HG03064 (cell line): ENCODE data around the gene VEZT.
"Not testable (repeated sequence)": the region's sequence is repeated elsewhere in the genome, so short reads cannot be mapped to it uniquely, and the experiment has no call there.

ENCODE experiments used
- ATAC-seq: cut with Tn5 transposase; IDR thresholded peaks from one replicate; pipeline ENCODE4 v1.9.1; 2021; ENCODE audit warnings: low read depth; ENCODE audit not compliant: unreplicated experiment

The VEZT gene, protein sequence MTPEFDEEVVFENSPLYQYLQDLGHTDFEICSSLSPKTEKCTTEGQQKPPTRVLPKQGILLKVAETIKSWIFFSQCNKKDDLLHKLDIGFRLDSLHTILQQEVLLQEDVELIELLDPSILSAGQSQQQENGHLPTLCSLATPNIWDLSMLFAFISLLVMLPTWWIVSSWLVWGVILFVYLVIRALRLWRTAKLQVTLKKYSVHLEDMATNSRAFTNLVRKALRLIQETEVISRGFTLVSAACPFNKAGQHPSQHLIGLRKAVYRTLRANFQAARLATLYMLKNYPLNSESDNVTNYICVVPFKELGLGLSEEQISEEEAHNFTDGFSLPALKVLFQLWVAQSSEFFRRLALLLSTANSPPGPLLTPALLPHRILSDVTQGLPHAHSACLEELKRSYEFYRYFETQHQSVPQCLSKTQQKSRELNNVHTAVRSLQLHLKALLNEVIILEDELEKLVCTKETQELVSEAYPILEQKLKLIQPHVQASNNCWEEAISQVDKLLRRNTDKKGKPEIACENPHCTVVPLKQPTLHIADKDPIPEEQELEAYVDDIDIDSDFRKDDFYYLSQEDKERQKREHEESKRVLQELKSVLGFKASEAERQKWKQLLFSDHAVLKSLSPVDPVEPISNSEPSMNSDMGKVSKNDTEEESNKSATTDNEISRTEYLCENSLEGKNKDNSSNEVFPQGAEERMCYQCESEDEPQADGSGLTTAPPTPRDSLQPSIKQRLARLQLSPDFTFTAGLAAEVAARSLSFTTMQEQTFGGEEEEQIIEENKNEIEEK

DNA sequence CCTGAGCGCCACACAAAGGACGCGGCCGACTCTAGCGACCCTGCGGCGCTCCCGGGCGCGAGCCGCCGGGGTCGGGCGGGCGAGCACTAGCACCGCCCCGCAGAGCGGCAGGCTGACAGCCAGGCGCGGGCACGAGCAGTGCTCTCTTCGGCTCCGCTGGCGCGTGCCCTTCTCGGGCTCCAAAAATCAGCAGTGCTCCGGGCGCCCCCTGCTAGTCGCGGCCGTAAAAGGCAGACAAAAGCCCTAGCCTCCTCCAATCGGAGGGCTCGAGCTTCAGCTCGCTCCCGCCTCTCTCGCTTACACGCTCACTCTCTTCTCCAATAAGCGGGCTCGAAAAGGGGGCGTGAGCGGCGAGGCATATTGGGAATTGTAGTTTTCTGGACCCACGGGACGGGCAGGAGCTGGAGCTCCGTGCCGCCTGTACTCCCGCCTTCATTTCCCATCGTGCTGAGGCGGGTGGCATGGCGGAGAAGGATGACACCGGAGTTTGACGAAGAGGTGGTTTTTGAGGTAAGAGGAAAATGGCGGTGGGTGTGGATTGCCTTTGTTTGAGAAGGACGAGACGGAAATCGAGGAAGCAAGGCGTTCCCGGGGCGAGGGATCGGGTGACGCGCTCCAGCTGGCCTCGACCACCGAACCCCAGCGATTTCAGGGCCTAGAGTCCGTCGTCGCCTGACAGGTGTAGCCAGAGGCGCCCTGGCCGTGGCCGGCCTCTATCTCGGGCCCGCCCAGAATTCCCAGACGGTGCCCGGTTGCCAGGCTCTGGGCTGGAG, at the start of gene VEZT, which contains the start of gene FGD6:
TSS of gene VEZT (plus strand) at position 431 of the 773 bp plus-strand sequence. CDS start at position 475, 44 bp downstream.
TSS of gene FGD6 (minus strand) at position 91 of the 773 bp plus-strand sequence. CDS start 227 bp downstream, outside the sequence.
- ATAC-seq: peak; percentile 88

GRCh38 chr12:95168746-95169145, 48.9 kb upstream of the VEZT start:
- ATAC-seq: no peak

GRCh38 chr12:95169368-95169767, 48.2 kb upstream of the VEZT start:
- no peak for ATAC-seq

DNA sequence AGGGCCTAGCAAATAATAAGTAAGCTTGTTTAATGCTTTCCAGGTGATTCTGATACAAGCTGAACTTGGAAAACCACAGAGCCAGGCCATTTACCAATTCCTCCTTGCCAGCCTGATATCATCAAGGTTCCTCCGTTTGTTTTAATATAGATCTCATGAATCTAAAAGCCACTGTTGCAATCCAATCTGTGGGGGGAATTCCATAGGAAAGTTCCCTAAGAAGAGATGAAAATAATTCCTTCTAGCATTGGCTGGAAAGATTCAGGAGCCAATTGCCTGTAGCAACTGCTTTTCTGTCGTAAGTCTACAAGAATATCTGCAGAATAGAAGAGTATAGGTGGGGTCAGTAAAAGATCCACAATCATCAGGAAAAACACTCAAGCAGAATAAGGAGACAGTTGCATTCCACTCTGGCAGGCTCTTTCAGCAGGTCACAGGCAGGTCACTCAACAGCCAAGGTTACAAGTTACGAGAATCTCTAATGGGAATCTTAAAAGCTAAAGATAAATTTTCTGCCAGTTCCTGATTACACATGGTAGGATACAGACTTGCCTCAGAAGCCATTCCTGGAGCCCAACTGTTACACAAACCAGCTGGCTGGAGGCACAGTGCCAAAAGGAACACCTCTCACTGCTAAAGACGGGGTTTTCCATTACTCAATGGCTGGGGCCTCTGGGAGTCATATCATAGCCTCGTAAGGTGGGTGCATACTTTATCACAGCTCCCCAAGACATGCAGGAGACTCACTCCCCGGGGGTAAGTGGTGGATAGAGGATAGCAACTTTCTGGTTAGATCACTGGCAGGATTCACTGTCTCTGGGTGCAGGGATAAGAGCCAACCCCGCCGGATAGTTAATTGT, 44.0 kb upstream of the VEZT start:
- ATAC-seq: no peak

GRCh38 chr12:95177201-95177768, 40.3 kb upstream of the VEZT start:
- no peak for ATAC-seq

DNA sequence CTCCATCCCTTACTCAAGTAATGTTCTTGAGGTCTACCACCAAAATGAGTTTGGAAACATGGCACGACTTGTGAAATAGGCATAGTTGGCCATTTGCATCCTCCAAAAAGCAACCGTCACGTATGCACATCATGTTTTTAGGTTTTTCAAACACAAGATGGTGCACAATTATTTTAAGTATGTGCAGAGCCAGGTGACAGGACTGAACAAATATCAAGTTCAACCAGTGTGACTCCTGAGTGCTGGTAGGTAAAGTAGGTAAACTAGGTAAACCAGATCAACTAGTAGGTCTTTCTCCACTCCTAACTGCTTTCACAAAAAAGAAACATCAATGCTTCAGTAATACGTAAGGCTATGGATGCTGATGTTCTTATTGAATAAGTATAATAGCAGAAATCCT, 39.5 kb upstream of the VEZT start:
- no peak for ATAC-seq

GRCh38 chr12:95179011-95179410, 38.6 kb upstream of the VEZT start:
- ATAC-seq: no peak

DNA sequence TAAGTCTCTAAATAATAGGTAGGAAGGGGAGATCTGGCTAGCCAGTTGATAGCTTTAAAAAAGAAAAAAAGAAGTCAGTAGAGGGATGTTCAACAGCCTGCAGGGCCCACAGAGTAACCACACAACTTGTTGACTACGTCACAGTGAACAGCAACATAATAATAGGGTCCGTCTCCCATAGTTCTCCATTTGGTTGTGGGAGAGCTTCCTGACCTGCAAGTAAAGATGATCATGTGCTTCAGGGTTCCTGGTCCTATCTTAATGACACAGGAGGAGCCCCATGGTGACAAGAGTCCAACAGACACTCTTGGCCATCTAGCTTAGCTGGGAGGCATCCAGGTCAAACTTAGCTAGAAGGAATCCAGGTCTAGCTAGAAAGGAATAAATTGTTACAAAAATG, 36.5 kb upstream of the VEZT start:
- ATAC-seq: no peak

- ATAC-seq: no peak
These were observed 34.7 kb upstream of the VEZT start for GRCh38 chr12:95182868-95183415.

DNA sequence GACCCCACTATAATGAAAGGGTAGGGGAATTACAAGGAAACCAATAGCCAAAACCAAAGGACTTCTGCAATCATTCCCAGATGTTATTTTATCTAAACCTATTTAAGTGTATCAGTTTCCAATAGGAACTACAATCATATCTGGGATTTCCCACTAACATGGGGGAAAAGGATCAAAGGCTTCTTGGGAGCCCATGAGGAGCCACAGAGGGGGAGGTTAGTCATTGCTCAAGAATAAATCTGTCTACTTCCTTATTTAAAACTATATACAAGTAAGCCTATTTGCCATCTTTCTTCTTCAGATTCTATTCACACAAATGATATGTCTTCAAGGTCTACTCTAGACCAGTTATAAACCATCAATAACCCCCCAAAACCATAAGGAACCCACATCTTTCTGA, 33.5 kb upstream of the VEZT start:
- ATAC-seq: no peak

DNA sequence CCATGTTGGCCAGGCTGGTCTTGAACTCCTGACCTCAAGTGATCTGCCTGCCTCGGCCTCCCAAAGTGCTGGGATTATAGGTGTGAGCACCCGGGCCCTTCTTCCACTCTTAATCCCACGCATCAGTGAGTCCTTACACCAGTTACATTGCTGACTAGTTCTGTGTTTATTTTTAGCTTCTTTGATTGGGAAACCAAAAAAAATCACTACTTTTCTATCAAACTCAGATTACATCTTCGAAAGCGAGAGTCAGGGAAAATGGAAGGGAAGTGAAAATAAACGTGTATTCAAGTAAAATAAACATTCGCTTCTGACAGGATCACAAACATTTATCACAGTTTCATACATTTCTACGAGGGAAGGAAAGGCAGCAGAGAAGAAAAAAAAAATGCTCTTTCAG, 32.5 kb upstream of the VEZT start:
- no peak for ATAC-seq

- ATAC-seq: no peak
These were observed 31.8 kb upstream of the VEZT start for GRCh38 chr12:95185854-95186253.

DNA sequence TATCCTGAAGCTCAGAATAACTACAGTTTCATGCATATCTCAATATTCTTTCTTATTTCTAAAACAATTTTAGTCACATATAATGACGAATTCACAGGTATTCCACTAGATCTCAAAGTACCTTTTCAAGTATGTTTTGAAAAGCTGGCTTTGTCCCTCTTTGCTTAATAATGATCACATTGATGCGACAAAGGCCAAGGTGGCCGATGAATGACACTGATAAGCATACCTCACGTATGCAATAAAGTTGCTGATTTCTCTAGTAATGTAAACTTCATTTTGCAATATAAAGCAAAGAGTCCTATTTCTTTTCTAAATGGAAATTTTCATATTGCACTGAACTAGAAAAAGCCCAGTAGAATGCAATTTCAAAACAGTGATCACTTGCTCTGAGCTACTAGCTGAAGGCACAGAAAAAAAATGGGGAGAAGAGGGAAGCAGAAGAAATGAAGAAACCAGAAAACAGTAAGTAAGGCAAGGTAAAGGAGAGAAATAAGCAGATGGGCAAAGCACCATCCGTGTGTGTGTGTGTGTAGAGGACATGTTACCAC, 29.7 kb upstream of the VEZT start:
- no peak for ATAC-seq

DNA sequence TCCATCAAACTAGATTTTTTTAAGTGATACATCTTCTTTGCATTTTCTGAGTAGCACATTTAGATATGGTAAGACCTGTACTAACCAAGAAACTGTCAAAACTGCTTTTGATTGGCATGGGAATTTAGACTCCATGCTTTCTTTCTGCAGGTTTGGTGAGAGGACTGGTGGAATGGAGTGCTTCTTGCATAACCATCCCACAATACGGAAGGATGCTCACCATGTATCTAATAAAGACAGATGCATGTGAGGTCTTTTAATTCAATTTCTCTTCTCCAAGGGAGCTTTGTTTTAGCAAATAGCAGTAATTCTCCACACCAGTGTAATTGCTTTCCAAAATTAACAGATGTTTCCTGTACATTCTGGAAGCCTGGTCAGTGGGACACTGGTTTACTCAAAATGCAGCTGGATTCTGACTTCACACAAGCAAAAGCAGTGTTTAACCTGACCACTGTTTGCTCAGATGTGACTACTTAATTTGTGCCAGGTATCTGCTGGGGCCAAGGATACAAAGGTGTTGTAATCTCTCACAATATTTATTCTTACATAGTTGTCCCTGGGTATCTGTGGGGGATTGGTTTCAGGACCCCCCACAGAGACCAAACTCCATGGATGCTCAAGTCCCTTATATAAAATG, 26.4 kb upstream of the VEZT start:
- no peak for ATAC-seq

DNA sequence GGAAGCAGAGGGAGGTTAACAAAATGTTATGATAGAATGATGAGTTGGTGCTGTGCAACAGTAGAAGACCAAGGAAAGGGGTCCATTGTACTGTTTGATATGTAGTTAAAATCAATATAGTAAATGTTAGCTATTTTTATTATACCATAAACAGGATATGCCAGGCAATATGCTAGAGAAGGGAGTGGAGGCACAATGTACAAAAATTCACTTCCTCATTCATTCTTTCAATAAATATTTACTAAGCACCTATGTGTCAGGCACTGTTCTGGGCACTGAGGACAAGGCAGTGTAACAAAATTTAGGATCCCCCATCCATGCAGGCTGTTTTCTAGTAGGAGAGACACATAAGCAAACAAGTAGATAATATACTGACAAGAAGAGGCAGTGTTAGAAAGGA, 25.3 kb upstream of the VEZT start:
- ATAC-seq: no peak

GRCh38 chr12:95193139-95193538, 24.5 kb upstream of the VEZT start:
- ATAC-seq: no peak

- no peak for ATAC-seq
These were observed 22.5 kb upstream of the VEZT start for GRCh38 chr12:95195122-95195521.

- ATAC-seq: not testable (repeated sequence)
These were observed 20.6 kb upstream of the VEZT start for GRCh38 chr12:95196875-95197569.
